ENCODE data around the gene FBXO30. TPM values are rescaled to one million over a fixed set of nuclear protein-coding genes. Genes with fewer than 3 reads are reported as not detected.

FBXO30 gene
- total and polyA plus RNA-seq, 10 of the 15 experiments (the other 5 are each of a cell fraction or from before 2014, with no cell fraction given), result 1.7 to 6.9 (median 5.3) TPM

DNA sequence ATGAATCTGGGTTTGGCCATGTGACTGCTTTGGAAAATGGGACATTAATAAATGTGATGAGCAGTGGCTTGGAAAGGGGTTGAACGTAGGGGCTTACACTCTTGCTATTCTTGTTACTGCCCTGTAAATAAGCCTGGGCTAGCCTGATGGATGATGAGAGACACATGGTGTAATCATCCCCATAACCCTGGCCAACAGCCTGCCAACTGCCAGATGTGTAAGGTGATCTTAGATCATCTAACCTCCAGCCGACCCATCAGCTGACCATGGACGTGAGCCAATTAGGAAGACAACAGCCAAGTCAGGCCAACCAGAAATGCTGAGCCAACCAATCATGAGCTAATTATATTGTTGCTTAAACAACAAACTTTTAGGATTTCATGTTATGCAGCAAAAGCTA lies 25.2 kb downstream of the FBXO30 start:
- SMC1A ChIA-PET (ENCODE audit: uncharacterized antibody, unreplicated experiment), result no interaction called here
- Histone ChIP-seq H3K27ac (ENCODE audit: control insufficient read depth, insufficient read depth) (no peak overlapping the region), H3K4me3 (no peak overlapping the region), H3K79me2 (ENCODE audit: control insufficient read depth, insufficient read depth, low read length) (no peaks in the 10 kb centered on the region), H3K36me3 (ENCODE audit: control insufficient read depth in 2 of 2, insufficient read depth in 2 of 2, low read length in 1 of 2) (no peaks in the 10 kb centered on the region), H2AFZ (ENCODE audit: control insufficient read depth, low read depth, low read length) (no peak overlapping the region), H4K20me1 (ENCODE audit: control insufficient read depth, insufficient read depth) (no peaks in the 10 kb centered on the region), H3K9ac (ENCODE audit: control insufficient read depth, insufficient read depth, low read length) (no peak overlapping the region), H3K9me3 (replicated peaks; ENCODE audit: control insufficient read depth, insufficient read depth, low read length) (peaks cover 4% of the 10 kb centered on the region), H3K4me2 (ENCODE audit: control insufficient read depth, insufficient read depth) (no peak overlapping the region), H3K4me1 (ENCODE audit: control insufficient read depth, insufficient read depth, low read length) (peaks cover 5% of the 10 kb centered on the region), H3K27me3 (replicated peaks in 1 of 2; ENCODE audit: control insufficient read depth in 2 of 2, insufficient read depth in 2 of 2, low read length in 1 of 2) (no peaks in the 10 kb centered on the region)
- CTCF ChIA-PET, result interaction anchor here (0.7 to 1.6 kb wide), 2 partner anchors 11 to 14 kb away, joined by 3 read pairs; no protein-coding TSS in a partner anchor
- FAIRE-seq (no peak), DNase-seq (ENCODE audit: low read depth, low spot score) (no peak), ATAC-seq (no peak)
- TF ChIP-seq TCF3 (IDR thresholded peaks at IDR 0.05; ENCODE audit: borderline replicate concordance, insufficient read depth, low read depth, low read length) (no peak), IRF4 (IDR thresholded peaks at IDR 0.05; ENCODE audit: low read depth, low read length) (no peak), RAD21 (IDR thresholded peaks at IDR 0.05; ENCODE audit: insufficient read depth, low read depth, low read length) (no peak), KAT2A (conservative IDR thresholded peaks at IDR 0.05; ENCODE audit: control insufficient read depth, low read depth, low read length) (no peak), ZSCAN29 (IDR thresholded peaks at IDR 0.05) (no peak)
- WGBS (ENCODE audit: insufficient coverage, insufficient replicate concordance, low lambda C conversion rate, missing lambda C conversion rate), result 100% methylated on average over 3 of the region's 3 CpGs
- POLR2A ChIA-PET, result no interaction called here
- RAD21 ChIA-PET (ENCODE audit: unreplicated experiment), result no interaction called here
- in situ Hi-C loops (cut with MboI), result no loop called here
- intact Hi-C loops (cut with micrococcal nuclease; ENCODE audit: unreplicated experiment), result no loop called here
- BruUV-seq (replicated peaks), result no TSS peak

DNA sequence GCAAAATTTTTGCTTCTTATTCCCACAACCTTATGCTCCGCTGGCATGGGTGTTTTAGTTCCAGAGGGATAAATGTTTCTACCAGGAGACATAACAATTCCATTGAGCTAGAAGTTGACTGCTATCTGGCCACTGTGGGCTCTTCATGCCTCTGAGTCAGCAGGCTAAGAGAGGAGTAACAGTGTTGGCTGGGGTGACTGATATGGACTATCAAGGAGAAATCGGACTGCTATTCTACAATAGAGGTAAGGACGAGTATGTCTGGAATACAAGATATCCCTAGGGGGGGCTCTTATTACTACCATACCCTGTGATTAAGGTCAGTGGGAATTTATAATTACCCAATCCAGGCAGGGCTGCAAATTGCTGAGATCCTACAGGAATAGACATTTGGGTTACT lies 26.9 kb downstream of the FBXO30 start:
- H3K9ac ChIP-seq (ENCODE audit: control insufficient read depth, insufficient read depth, low read length), result no peak overlapping the region
- H4K20me1 ChIP-seq (ENCODE audit: control insufficient read depth, insufficient read depth), result no peaks in the 10 kb centered on the region
- no peak overlapping the region for H2AFZ ChIP-seq (ENCODE audit: control insufficient read depth, low read depth, low read length)
- RAD21 ChIA-PET (ENCODE audit: unreplicated experiment), result no interaction called here
- peaks cover 6% of the 10 kb centered on the region for H3K4me1 ChIP-seq (ENCODE audit: control insufficient read depth, insufficient read depth, low read length)
- H3K4me3 ChIP-seq, result no peak overlapping the region
- H3K79me2 ChIP-seq (ENCODE audit: control insufficient read depth, insufficient read depth, low read length), result no peaks in the 10 kb centered on the region
- CTCF ChIA-PET, result no interaction called here
- POLR2A ChIA-PET, result no interaction called here
- intact Hi-C loops (cut with micrococcal nuclease; ENCODE audit: unreplicated experiment), result no loop called here
- no TSS peak for BruUV-seq (replicated peaks)
- no peak for ATAC-seq
- no peaks in the 10 kb centered on the region for H3K36me3 ChIP-seq (ENCODE audit: control insufficient read depth in 2 of 2, insufficient read depth in 2 of 2, low read length in 1 of 2)
- FAIRE-seq, result no peak
- WGBS (ENCODE audit: insufficient coverage, insufficient replicate concordance, low lambda C conversion rate, missing lambda C conversion rate), result 95% methylated on average over 3 of the region's 3 CpGs
- SMC1A ChIA-PET (ENCODE audit: uncharacterized antibody, unreplicated experiment), result no interaction called here
- no peak overlapping the region for H3K4me2 ChIP-seq (ENCODE audit: control insufficient read depth, insufficient read depth)
- no peaks in the 10 kb centered on the region for H3K27me3 ChIP-seq (replicated peaks in 1 of 2; ENCODE audit: control insufficient read depth in 2 of 2, insufficient read depth in 2 of 2, low read length in 1 of 2)
- no peak overlapping the region for H3K27ac ChIP-seq (ENCODE audit: control insufficient read depth, insufficient read depth)
- no peak for DNase-seq (ENCODE audit: low read depth, low spot score)
- peaks cover 4% of the 10 kb centered on the region; the same call in 2 of the 3 replicates for H3K9me3 ChIP-seq (replicated peaks; ENCODE audit: control insufficient read depth, insufficient read depth, low read length)
- in situ Hi-C loops (cut with MboI), result no loop called here
- TF ChIP-seq, protein P1, sequence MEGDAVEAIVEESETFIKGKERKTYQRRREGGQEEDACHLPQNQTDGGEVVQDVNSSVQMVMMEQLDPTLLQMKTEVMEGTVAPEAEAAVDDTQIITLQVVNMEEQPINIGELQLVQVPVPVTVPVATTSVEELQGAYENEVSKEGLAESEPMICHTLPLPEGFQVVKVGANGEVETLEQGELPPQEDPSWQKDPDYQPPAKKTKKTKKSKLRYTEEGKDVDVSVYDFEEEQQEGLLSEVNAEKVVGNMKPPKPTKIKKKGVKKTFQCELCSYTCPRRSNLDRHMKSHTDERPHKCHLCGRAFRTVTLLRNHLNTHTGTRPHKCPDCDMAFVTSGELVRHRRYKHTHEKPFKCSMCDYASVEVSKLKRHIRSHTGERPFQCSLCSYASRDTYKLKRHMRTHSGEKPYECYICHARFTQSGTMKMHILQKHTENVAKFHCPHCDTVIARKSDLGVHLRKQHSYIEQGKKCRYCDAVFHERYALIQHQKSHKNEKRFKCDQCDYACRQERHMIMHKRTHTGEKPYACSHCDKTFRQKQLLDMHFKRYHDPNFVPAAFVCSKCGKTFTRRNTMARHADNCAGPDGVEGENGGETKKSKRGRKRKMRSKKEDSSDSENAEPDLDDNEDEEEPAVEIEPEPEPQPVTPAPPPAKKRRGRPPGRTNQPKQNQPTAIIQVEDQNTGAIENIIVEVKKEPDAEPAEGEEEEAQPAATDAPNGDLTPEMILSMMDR (IDR thresholded peaks at IDR 0.05 in 2 of 3, conservative IDR thresholded peaks at IDR 0.05 in 1 of 3; ENCODE audit: control insufficient read depth in 2 of 3, extremely low read depth in 1 of 3, insufficient read depth in 1 of 3, low read depth in 3 of 3, low read length in 3 of 3), result no peak
- TF ChIP-seq MXI1 (IDR thresholded peaks at IDR 0.05; ENCODE audit: low read depth, low read length) (no peak), SIX5 (IDR thresholded peaks at IDR 0.05; ENCODE audit: low read depth, low read length, severe bottlenecking) (no peak), RBBP5 (conservative IDR thresholded peaks at IDR 0.05) (no peak), JUNB (IDR thresholded peaks at IDR 0.05) (no peak), EGR1 (IDR thresholded peaks at IDR 0.05; ENCODE audit: borderline replicate concordance in 1 of 2, low read depth in 2 of 2, low read length in 2 of 2) (no peak)
- TF ChIP-seq, protein P2, sequence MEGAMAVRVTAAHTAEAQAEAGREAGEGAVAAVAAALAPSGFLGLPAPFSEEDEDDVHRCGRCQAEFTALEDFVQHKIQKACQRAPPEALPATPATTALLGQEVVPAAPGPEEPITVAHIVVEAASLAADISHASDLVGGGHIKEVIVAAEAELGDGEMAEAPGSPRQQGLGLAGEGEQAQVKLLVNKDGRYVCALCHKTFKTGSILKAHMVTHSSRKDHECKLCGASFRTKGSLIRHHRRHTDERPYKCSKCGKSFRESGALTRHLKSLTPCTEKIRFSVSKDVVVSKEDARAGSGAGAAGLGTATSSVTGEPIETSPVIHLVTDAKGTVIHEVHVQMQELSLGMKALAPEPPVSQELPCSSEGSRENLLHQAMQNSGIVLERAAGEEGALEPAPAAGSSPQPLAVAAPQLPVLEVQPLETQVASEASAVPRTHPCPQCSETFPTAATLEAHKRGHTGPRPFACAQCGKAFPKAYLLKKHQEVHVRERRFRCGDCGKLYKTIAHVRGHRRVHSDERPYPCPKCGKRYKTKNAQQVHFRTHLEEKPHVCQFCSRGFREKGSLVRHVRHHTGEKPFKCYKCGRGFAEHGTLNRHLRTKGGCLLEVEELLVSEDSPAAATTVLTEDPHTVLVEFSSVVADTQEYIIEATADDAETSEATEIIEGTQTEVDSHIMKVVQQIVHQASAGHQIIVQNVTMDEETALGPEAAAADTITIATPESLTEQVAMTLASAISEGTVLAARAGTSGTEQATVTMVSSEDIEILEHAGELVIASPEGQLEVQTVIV (IDR thresholded peaks at IDR 0.05; ENCODE audit: borderline replicate concordance, partially characterized antibody), result no peak
